LHCN-M2 (cell line): ENCODE data around the gene MREG. TPM values are rescaled to one million over a fixed set of nuclear protein-coding genes. Genes with fewer than 3 reads are reported as not detected.
"Not testable (repeated sequence)": the region's sequence is repeated elsewhere in the genome, so short reads cannot be mapped to it uniquely, and the experiment has no call there.

ENCODE experiments used
- DNase-seq: peaks from one replicate; pipeline ENCODE4 v3.0.0-alpha.2; 2012; ENCODE audit warnings: low read depth
- total RNA-seq: library from RNA; depleted of rRNA; stranded (reverse); fragments of >200 nt; gene quantifications from 2 replicates; pipeline ENCODE4 v1.2.3, GENCODE V29; 2014

Gene MREG
- total RNA-seq, 1 experiment from 2014 or later, result 3.6 TPM

DNA sequence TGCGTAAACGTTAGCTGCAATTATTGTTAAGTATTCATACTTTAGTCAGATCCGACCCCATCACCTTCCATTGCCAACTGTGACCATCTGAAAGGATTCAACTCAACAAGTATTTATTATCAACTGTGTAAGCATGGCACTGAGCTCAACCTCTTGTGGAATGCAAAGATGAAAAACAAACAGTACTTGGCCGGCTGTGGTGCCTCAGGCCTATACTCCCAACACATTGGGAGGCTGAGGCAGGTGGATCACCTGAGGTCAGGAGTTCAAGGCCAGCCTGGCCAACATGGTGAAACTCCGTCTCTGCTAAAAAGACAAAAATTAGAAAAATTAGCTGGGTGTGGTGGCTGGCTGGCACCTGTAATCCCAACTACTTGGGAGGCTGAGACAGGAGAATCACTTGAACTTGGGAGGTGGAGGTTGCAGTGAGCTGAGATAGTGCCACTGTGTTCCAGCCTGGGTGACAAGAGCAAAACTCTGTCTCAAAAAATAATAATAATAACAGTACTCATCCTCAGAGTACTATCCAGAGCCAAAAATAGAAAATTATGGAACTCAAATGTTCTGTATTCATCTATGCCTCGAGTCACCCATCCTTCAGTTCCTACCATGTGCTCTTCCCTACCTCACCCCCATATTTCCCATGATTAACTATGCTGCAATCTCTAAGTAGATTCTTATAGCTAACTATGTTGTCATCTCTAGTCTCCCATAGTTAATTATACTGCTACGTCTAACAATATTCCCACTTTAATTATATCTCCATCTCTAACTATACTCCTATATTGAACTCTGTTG, 8.6 kb upstream of the MREG start:
- no peak for DNase-seq

- no peak for DNase-seq
Observed at GRCh38 chr2:216018709-216019108, 5.4 kb upstream of the MREG start.

DNA sequence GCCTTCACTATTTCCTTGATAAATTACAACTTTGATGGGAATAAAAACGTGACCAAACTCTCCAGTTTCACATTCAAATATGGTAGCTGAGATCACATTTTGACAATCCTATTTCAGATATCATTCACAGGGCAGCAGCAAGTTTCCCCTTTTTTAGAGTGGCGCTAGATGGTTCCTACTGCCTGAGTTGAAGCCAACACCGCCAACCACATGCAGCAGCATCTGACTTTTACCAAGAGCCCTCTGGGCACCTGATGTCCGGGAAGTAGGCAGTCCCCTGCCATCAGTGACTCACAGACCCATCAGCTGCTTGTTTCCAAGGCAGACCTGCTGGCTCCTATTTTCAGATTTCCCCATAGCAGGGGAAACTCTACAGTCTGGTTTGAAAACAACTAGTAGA, 4.0 kb upstream of the MREG start:
- peak; percentile 94 for DNase-seq

DNA sequence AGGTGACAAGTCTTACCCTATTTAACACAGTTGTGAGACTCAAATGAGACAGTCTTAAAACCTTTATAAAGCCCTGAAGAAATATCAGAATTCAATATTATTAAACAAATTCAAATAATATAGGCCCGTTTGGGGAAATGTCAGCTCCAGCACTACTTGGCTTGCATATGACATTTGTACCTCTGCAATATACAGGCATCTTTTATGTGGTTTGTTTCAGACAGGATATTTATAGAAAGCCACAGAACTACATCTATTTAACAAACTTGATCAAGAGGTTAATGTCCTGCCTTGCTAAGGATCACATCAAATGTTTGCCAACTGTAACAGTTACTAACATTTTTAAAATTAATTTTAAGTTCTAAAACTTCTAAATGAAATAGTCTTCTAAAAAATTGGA, 3.2 kb upstream of the MREG start:
- no peak for DNase-seq

DNA sequence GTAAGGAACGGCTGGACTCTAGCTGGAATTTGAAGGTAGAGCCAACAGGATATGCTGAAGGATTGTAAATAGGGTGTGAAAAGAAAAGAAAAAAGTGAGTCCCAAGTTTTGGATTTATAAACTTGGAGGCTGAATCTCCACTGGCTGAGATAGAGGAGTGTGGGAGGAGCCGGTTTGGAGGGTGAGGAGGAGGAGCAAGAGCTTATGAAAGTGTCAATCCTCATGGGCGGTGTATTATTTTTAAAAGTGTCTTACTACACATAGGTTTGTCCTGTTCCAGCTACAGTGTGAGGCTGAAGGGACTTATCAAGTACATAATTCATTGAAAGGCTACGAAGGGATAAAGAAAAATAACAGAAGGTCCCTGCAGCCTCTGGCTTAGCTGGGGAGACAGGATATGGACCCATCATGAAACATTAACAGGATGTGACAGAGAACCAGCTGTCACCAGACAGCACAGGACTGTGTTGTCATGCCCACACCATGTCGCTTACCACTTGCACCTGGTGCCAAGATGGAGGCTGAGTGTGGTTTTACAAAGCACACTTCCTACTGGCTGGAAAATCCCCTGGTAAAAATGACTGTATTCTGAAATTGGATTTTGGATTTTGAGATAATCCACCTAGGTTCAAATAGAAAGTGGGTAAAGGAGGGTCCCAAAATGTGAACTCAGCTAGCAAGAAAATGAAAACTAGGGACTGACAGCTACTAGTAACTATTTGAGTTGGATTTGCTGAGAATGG, 2.5 kb upstream of the MREG start:
- DNase-seq, result peak; percentile 81

GRCh38 chr2:216014986-216015385, 1.6 kb upstream of the MREG start:
- no peak for DNase-seq

GRCh38 chr2:216014006-216014405, 655 bp upstream of the MREG start:
- DNase-seq, result no peak

GRCh38 chr2:216012830-216013079, 596 bp downstream of the MREG start:
- DNase-seq, result no peak

- DNase-seq, result no peak
Observed at GRCh38 chr2:216012133-216012829, 1.1 kb downstream of the MREG start.

DNA sequence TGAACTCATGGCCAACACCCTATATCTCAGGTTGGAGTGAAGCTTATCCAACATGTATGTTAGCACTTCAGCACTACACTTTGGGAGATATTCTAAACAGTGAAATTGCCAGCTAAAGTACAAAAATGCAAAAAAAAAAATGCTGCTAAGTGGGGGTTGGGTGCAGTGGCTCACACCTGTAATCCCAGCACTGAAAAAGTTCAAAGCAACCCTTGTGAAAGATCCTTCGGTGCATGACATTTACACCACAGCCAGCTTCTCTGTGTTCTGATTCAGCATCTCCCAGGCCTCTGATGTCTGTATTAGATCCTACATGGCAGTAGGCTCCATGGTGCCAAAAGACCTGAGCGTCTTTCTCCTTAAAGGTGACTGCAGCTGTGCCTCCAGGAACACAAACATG, 4.1 kb downstream of the MREG start:
- DNase-seq, result not testable (repeated sequence)

GRCh38 chr2:216008387-216008786, 5.0 kb downstream of the MREG start:
- no peak for DNase-seq

DNA sequence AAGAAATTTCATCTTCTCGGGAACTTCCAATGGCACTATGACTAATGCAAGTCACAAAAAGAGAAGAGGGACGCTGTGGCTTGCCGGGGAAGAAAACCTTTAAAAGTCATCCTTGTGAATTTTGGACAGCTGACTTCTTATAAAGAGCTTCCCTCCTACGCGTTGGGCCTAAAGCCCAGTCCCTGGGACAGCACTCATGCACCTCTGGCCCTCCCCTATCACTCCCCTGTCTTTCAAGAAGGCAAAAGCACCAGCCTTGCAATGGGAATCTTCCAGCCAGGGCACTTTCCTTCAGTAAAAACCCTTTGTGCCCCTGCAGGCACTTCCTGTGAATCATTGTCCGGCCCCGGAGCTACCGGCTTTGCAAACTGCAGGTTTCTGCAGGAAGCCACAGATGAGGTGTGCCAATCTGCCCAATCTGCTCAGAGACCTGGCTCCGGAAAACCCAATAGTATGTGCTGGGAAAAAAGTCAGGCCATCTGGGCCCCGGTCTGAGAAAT, 7.1 kb downstream of the MREG start:
- DNase-seq, result no peak

- DNase-seq, result no peak
Observed at GRCh38 chr2:216004697-216005283, 8.6 kb downstream of the MREG start.

DNA sequence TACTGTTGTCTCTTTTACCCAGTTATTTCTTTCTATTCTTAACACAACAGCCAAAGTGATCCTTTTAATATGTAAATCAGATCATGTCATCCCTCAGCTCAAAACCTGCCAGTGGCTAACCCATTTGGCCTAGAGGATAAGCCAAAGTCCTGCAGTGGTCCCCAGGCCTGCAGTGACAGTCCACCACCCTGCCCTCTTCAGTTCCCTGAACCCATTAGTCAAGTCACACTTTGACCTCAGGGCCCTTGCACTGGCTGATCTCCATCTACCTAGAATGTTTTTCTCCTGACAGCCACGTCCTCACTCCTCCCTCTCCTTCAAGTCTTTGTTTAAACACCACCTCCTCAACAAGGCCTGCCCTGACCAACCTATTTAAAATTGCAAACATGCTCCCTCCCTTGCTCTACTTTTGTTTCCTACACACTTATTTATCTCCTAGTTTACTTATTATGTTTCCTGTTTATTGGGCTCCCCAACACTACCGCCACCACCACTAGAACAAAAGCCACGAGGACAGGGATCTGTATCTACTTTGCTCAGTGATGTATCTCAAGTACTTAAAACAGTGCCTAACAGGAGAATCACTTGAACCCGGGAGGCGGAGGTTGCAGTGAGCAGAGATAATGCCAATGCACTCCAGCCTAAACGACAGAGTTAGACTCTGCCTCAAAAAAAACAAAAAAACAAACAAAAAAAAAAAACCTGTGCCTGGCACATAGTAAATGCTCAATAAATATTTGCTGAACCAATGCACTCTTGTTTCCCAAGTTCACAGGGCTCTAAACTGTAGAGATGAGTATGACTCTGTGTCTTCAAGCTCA, 9.3 kb downstream of the MREG start:
- no peak for DNase-seq

- no peak for DNase-seq
Observed at GRCh38 chr2:216002693-216003092, 10.7 kb downstream of the MREG start.

DNA sequence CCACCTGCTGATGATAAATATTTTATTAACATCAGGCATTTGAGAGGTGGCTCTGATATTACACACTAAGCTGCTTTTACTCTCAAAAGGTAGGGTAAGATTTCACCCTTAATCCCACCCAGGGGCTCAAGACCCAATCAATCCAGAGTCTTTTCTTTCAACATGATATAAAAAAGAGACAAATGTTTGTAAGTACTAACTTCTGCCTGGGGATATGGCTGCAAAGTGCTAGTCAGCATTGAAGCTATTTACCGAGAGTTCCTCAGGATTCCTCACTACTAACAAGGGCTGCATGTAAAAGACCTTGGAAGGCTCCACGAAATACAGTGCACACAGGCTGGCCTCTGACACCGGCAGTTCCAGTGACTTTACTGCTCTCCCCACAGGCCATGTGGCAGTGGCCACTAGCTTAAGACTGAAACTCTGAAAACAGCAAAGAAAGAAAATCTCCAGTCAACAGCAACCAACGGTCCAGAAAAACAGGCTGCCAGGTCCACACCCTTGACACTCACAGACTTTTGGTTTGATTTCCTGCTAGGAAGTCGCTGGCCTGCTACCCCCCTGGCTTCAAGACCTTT, 11.2 kb downstream of the MREG start:
- DNase-seq, result no peak

DNA sequence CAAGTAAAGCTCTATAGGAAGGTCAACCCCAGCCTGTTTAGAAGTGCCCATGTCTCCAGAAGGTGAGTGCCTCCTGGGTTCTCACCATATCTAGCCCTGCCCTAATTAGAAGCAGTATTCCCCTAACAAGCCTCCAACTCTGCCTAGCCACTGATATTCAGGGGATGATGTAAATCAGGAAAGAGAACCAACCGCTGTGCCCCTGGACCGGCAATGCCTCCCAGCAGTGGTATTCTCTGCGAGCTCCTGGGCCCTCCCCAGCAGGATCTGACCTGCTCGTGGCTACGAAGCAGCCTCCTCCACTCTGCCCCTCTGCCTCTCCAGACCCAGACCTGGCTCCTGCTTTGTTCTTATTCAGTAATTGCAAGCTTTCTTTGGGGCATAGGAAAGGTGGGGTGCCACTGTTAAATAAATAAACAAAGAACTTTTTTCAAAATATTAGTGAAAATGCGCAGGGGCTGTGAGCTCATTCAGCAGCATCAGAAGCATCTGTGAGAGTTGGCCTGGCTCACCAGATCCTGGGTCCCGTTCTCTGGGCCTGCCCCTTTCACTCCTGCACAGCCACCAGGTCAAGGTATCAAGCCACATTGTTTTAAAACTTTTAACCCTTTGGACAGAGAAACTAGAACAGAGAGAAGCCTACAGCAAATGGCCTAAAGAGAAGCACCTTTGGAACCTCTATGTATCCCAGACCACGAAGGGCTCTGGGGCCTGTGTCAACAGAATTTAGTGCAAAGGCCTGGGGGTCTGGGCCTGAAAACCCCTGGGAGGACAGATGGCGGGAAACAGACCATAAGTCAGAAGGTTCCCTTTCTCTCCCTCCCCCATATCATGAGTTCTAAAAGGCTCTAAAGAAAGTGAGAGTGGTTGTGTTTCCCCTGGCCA, 11.9 kb downstream of the MREG start:
- DNase-seq, result no peak

DNA sequence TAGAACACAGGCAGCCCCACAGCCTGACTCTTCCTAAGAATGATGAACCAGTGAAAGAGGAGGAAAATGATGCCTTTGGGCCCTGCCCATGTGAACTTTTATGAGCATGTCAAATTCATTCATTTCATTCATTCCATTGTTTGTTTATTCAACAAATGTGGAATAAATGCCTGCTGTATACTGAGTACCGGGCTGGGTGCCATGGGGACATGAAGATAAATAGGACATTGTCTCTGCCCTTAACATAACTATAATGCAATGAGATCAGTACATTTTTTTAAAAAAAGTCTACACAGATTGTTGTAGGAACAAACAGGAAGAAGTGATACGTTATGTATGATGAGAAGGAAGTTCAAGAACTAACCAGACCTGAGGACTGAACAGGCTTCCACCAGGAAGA, 14.7 kb downstream of the MREG start:
- DNase-seq, result no peak

- DNase-seq, result no peak
Observed at GRCh38 chr2:215997219-215997618, 16.1 kb downstream of the MREG start.

GRCh38 chr2:215994911-215995310, 18.4 kb downstream of the MREG start:
- no peak for DNase-seq
